MG63 (cell line): ENCODE results near the gene TRIM34. TPM values are rescaled to one million over a fixed set of nuclear protein-coding genes. Genes with fewer than 3 reads are reported as not detected.

ENCODE experiments used
- DNase-seq: peaks from one replicate; pipeline ENCODE4 v3.0.0-alpha.2; 2020
- H3K27me3 ChIP-seq: fragments of 250-450 bp; sonication (Bioruptor Pico); 2 replicates; pipeline ENCODE4 v1.5.1; 2020; ENCODE audit warnings: mild to moderate bottlenecking, moderate library complexity
- H3K36me3 ChIP-seq: fragments of 250-450 bp; sonication (Bioruptor Pico); 2 replicates; pipeline ENCODE4 v1.5.1; 2020; ENCODE audit warnings: mild to moderate bottlenecking, moderate library complexity
- H3K4me3 ChIP-seq: fragments of 250-450 bp; sonication (Bioruptor Pico); 2 replicates; pipeline ENCODE4 v1.5.1; 2020; ENCODE audit warnings: mild to moderate bottlenecking, moderate library complexity
- H3K9me3 ChIP-seq: fragments of 250-450 bp; sonication (Bioruptor Pico); 2 replicates; pipeline ENCODE4 v1.5.1; 2020; ENCODE audit warnings: mild to moderate bottlenecking, moderate library complexity
- total RNA-seq: library from RNA; depleted of rRNA; stranded (reverse); fragments of >200 nt; shearing (Covaris generic); gene quantifications from 2 replicates; pipeline ENCODE4 v1.2.3, GENCODE V29; 2014; ENCODE audit warnings: low replicate concordance; rRNA removed

The TRIM34 gene
- total RNA-seq, 1 experiment from 2014 or later: 10.7 TPM

- Histone ChIP-seq H3K4me3 (no peak overlapping the region), H3K27me3 (no peaks in the 10 kb centered on the region), H3K36me3 (no peaks in the 10 kb centered on the region), H3K9me3 (no peaks in the 10 kb centered on the region)
- no peak for DNase-seq
Observed at GRCh38 chr11:5691964-5692361, 67.2 kb downstream of the TRIM34 start.

Other genes starting within 250 kb of the TRIM34 start
- gene OR51M1, start 241.2 kb upstream of the TRIM34 start, total RNA-seq: not detected in 2 replicates
- not detected in 2 replicates for gene OR51Q1, start 202.9 kb upstream of the TRIM34 start, total RNA-seq
- not detected in 2 replicates for gene OR51I1, start 183.5 kb upstream of the TRIM34 start, total RNA-seq
- not detected in 2 replicates for gene OR51I2, start 175.7 kb upstream of the TRIM34 start, total RNA-seq
- not detected in 2 replicates for gene OR52D1, start 136.3 kb upstream of the TRIM34 start, total RNA-seq
- gene UBQLN3, start 115.0 kb upstream of the TRIM34 start, total RNA-seq: not detected in 2 replicates
- gene UBQLNL, start 108.3 kb upstream of the TRIM34 start, total RNA-seq: not detected in 2 replicates
- gene OR52H1, start 76.5 kb upstream of the TRIM34 start, total RNA-seq: not detected in 2 replicates
- not detected in 2 replicates for gene OR52B6, start 44.1 kb upstream of the TRIM34 start, total RNA-seq
- gene TRIM6, start 28.4 kb upstream of the TRIM34 start, total RNA-seq: 2.5 and 4.1 TPM in 2 replicates
- gene TRIM5, start 60.1 kb downstream of the TRIM34 start, total RNA-seq: 29.9 and 33.9 TPM in 2 replicates
- 1.7 and 8.8 TPM in 2 replicates for gene TRIM22, start 64.8 kb downstream of the TRIM34 start, total RNA-seq
- not detected in 2 replicates for gene OR56B1, start 111.4 kb downstream of the TRIM34 start, total RNA-seq
- gene OR52N4, start 129.2 kb downstream of the TRIM34 start, total RNA-seq: not detected in 2 replicates
- gene OR52N5, start 158.4 kb downstream of the TRIM34 start, total RNA-seq: not detected in 2 replicates
- not detected in 2 replicates for gene OR52N1, start 166.3 kb downstream of the TRIM34 start, total RNA-seq
- not detected in 2 replicates for gene OR52N2, start 183.9 kb downstream of the TRIM34 start, total RNA-seq
- not detected in 2 replicates for gene OR52E6, start 216.9 kb downstream of the TRIM34 start, total RNA-seq
- not detected in 2 replicates for gene OR52E8, start 232.7 kb downstream of the TRIM34 start, total RNA-seq